ENCODE measurements around the gene TMEM127.

The TMEM127 gene

GRCh38 chr2:96203130-96204028, 62.4 kb downstream of the TMEM127 start:
- DNase-seq, result no peak

- no peak for DNase-seq
Observed at GRCh38 chr2:96202152-96202854, 63.5 kb downstream of the TMEM127 start.

GRCh38 chr2:96201338-96201737, 64.5 kb downstream of the TMEM127 start:
- no peak for DNase-seq

GRCh38 chr2:96198921-96199320, 66.9 kb downstream of the TMEM127 start:
- no peak for DNase-seq

Measured in islet precursor cell (in vitro differentiated cells).